Nucleus accumbens (tissue), 56 donors: ENCODE data around the gene ATP11A.

Experiments
- DNase-seq, 56 donors: peaks; one replicate each; lab custom pipeline; 2025; lab: John Stamatoyannopoulos, UW

ATP11A gene

DNA sequence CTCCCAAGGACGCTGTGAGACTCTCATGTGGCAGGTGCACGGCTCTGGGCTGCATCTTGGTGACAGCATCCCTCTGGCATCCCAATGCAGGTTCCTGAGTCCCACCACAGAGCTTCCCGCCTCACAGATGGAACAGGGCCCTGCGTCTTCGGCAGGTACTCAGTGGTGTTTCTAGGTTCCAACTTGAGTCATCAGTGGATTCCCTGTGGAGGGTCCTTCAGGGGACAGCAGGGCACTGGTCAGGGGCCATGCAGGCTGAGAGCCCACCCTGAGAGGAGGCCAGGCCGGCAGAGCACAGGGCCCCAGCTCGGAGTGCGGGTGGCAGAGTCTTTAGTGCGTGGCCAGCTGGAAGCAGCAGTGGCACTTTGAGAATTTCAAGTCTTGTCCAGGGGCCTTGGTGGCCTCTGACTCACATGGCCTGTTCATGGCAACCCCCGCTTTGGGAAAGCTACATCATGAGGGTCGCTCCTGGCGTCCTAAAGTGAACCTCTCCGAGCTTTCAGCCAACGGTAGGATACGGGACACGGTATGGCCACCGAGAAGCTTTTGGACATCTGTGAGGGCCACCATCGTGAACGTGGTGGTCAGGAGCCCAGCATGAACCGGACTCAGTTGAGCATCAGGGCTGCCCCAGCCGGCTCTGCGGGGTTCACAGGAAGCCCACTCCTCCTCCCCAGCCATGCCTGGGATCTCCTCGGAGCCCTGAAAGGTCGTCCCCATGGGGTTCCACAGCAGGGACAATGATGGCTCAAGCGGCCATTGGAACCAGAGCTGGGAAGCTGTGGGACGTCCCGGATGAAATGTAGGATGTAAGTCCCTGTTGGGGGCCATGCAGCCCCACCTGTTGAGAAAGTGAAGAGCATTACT, 207.1 kb downstream of the ATP11A start:
- DNase-seq, result no peak

DNA sequence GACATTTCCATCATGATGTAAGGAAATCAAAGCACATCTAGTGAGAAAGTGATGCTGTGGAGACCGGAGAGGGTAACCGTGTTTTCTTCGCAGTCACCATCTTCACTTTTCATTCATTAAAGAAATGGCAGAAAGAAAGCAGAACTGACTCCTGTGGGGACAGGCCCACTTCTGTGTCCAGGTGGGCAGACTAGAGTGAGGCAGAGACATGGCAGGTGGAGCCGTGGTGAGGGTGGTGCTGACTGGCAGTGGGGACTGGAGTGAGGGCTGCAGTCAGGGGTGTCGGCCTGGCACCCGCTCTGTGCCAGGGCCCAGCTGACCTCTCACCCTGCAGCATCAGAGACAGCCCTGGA, 207.7 kb downstream of the ATP11A start:
- no peak for DNase-seq

DNA sequence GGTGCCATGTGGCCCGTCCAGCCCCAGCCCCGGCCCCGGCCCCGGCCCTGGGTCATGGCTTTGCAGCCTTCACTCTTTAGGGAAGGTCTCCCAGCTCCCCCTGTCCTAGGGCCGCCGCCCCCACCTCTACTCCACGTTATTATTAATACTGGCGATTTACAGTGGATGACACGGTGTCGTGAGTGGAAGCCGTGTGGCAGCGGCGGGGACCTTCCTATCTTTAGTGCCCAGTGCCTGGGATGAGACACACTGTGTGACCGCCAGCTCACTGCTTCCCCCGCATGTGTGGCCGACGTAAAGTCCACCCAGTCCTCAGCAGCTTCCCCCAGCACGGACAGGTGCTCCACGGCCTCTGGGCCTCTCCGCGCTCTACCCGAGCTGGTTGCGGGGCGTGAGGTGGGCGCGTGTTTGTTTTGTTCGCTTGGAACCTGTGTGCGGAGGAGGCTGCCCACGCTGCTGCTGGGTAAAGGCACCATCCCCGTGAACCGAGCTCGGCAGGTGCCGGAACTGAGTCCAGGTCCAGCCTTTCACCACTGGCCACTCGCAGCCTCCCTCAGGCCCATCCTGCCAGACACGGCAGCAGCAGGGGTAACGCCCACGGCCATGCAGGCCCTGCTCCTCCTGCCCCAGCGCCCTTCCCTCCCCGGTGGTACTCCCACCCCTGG, 208.2 kb downstream of the ATP11A start:
- no peak for DNase-seq

DNA sequence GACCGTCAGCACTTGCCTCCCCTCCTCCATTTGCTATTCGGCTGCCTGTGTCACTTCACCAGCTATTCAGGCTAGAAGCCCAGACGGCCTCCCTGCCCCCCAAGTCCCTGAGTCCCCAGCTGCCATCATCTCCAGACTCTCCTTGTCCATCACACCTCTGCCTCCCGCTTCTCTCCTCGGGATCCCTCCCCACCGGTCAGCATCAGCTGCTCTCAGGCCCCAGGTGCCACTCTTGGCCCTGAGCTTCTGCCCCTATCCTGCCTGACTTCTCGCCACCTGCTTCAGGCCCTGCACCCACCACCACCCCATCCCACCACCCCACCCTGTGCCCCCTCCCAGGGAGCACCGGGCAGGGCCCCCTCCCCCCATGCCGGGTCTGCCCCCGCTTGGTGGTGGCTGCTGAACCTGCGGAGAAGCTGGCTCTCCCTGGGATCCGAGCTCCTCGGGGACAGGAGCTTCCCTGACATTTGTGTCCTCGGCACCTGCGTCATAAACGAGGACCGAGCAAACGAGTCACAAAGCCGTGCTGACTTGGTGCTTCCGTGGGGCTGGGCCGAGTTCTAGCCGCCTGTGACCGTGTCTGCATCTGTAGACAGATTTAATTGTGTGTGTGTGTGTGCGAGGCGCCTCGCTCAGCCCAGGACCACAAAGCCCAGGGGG, 208.9 kb downstream of the ATP11A start:
- DNase-seq, result no peak

DNA sequence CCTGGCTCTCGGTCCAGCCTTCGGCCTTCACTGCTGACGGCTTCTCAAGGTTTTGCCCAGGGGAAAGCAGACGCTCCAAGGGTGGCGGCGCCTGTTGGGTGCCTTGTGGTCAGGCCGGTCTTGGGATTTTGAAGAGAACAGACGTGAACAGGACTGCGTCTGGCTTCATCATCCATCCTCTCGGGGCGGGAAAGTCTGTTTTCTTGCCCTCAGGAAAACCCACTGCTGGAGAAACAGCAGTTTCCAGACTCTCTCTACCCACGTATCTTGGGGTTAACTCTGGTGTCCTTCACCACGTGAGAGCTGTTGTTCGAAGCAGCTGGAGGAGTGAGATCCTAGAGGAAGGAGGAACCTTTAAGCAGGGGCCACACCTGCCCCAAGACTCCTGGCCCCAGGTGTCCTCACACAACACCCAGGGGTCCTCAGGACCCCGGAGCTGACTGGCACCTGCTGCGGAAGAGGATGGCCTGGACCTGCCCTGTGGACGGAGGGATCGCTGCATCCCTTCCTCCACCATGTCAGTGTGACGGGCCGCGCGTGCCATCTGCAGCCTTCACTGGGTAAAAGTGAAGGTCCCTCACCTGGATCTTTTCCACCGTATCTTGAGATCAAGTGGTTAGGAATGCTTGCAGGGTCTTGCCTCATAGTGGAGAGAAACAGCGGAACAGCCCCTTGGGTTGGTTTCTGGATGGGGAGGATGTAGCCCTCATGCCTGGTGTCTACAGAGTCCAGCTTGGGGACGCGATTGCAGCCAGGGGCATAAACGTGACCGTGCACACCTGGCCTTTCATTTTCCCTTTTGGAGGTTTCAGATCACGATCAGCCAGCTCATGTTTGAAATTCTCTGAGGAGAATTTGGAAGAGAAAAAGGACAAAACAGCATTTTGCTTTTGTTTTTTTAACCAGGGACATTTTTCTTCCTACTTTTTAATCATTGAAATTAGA, 209.7 kb downstream of the ATP11A start:
- DNase-seq, result no peak

DNA sequence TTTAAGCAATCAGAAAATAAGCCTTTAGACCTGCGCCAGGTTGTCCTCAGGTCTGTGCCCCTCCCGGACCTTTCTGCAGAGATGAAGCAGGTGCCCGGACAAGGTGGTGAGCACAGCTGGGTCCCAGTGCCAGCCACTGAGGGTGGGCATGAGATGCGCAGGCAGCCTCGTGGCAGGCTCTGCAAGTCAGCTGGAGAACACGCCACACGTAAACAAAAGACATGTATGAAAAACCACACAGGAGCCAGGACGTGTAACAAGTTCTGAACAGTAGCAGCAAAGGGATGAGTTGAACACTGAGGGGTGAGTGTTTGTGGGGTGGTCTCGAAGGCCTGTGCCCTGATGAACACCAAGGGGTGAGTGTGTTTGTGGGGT, 210.4 kb downstream of the ATP11A start:
- DNase-seq, result no peak

DNA sequence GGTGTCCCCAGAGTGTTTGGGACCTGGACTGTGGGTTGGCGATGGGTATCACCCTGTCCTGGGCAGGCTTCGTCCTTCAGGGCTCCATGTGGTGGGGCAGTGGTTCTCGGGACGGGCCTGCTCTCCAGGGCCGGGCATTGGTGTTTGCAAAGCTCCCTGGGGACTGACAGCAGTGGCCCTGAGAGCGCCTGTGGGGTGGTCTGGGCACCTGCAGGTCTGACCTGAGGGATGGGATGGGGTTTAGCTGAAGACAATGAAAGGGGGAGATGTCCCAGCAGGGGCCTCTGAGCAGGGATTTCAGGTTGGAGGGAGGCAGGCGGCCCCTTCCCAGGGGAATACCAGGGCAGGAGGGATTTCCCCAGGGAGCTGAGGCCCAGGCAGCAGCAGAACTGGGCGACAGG, 210.9 kb downstream of the ATP11A start:
- no peak for DNase-seq

DNA sequence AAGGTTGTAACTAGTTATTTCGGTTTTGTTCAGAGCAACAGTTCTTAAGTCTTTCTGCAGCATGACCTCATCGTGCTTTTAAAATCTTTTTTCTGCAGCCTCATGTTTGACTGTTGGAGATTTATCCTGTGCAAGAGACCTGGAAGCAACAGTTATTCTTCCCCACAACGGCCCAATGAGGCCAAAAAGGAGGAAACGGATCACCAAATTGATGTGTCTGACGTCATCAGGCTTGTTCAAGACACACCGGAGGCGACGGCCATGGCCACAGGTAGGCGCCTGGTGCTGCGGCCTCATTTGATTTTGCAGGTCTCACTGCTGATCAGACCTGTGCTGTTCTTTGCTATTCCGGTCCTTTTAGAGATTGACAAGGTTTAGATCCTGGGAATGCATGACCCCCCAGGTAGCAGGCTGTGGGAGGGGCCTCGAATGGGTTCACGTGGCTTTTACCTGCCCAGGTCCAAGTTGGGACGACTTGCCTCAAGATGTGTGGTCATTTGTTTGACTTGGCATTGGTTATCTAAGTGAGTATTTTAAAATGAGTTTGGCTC, 212.3 kb downstream of the ATP11A start:
- no peak for DNase-seq

DNA sequence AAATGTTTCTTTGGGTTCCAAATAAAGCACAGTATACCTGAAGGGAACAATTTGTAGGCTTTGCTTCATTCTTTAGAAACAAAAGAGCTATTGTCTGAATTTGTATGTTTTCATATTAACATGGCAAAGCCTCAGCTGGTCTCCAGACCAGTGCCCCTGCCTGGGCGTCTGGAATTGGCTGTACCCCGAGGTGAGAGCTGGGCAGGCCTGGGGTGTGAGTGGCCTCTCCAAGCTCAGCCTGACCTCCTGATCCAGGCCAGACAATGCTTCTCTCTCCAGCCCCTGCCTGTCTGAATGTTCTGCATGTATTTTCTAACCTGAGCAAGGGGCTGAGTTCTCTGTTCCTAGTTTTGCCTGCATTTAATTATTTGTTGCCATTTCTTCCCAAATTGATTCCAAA, 212.8 kb downstream of the ATP11A start:
- DNase-seq, result no peak

DNA sequence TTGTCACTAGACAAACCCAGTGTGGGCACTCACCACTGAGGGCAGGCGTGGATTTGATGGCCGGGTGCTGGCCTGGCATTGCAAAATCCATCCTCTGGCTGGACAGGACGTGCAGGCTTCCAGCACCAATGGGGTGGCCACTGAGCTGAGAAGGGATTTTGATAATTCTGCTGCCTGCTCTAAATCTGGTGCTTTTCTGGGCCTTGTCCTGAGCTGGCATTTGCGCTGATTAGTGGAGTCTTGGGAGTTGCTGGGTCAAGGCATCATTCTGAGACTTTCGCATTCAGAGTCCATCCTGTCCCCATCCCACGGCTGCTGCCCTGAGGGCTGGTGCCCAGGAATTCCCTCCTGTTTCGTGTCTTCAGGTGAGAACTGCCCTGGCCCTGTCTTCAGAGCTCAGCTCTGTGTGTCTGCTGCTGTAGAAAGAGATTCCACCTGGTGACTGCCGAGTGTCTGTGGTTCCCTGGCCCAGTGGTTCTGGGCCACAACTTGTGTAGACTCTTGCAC, 213.3 kb downstream of the ATP11A start:
- DNase-seq, result no peak

DNA sequence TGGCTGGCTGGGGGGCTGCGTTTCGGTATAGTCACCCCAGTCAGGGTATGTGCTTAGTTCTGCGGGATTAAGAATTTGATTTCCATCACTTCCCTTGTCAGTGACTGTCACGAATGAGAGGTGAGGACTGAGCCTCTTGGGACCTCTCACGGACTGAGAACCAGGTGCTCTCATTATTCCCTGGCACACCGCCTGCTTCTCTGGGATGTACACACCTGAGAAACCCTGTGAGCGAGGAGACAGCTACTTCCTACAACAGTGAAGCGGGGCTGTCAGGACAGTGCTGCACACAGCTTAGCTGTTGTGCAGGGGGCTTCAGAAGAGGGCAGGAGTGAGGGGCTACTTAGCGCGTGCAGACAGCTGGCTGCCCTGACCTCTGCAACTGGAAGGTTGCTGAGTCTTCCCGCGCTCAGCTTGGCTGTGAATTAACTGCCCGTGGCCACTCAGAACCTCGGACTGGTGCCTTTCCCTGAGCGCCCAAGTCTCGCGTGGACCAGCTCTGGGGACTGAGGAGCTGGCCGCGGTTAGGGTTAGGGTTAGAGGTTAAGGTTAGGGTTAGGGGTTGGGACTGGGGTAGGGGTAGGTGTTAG, 213.9 kb downstream of the ATP11A start:
- DNase-seq, result no peak

DNA sequence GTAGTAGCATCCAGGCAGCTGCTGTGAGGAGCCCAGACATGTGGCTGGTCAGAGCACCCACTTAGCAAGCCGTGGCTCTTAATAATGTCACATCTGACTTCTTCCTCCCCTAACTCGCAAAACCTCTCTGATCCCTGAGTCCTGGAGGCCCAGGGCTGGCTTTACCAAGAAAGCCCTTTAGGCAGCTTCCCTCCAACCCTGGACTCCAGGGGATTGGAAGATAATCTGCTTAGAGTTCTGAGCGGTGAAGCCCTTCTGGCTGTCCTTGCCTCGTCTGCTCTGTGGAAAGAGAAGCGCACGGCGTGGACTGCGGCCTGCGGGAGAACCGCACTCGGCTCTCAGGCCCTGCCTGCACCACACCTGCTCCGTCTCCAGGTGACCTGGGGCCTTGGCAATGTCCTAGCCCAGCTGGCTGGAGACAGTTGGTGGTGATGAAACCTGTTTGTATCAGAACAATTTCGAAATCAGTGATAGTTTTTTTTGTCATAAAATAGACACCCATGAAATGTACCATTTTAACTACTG, 214.7 kb downstream of the ATP11A start:
- no peak for DNase-seq

DNA sequence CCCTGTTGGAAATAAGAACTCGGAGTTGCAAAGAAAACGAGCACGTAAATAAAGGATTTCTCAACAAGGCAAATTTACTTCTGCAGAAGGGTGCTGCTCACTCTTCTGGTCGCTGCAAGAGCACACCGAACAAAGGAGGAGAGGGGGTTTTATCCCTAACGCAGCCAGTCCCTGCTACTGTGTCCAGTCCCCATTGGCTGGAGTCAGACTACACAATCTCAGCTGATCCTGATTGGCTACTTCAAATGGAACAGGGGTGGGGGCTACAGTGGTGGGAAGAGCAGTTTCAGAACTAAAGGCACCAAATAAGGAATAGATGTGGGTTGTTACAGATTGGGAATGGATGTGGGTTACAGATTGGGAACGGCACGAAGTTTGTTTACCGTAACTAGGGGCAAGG, 215.2 kb downstream of the ATP11A start:
- DNase-seq, result no peak

DNA sequence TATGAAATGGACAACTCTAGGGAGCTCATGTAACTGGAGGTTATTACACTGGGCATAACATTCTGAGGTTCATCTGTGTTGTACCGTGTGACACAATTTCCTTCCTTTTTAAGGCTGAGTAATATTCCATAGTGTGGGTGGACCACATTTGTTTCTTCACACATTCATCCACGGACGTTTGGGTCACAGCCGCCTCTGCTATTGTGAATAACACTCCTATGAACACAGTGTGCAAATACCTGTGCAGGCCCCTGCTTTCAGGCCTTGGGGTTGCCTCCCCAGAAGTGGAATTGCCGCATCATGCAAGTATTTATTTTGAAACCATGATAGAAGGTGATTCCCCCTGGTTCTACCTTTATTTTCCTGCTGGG, 215.8 kb downstream of the ATP11A start:
- no peak for DNase-seq

DNA sequence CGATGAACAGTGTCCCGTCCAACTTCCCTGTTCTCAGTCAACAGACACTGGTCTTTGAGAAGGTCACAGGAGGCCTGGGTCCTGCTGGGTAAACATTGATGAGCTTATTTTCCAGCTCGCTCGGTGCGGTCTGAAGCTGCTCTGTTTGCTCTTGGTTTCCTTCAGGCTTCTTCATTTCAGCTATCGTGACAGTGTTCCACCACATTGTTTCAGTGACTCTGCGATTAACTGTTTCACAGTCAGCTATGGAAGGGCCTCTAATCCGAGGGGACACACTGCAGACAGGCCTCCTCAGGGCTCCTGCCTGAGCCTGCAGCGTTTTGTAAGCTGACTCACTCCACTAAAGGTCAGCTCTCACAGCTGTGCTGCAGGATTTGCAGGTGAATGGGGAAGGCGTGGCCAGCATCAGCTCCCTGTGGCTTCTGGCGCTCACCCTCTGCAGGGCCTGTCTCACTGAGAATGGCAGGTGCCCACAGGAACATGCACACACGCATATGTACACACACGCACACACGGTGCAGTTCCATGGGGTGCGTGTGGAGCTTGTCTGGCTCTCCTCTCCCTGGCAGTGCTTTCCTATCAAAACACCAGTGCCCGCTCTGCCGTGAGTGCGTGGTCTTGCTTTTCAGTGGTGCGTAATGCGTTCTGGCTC, 216.3 kb downstream of the ATP11A start:
- no peak for DNase-seq

DNA sequence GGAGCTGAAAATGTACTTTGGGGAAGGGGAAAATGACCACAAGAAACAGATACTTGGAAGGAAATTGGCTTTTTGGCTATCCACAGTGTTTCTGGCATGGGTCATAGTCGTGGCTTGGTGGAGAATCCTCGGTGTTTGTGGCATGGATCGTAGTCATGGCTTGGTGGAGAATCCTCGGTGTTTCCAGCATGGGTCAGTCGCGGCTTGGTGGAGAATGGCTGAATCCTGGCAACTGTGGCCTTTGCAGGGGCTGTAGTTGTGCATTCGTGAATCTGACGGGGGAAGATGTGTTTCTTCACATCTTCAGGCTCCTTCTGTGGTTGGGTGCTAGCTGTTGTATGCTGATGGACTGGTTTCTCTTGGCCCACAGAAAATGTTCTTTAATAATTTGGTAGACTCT, 217.4 kb downstream of the ATP11A start:
- no peak for DNase-seq

DNA sequence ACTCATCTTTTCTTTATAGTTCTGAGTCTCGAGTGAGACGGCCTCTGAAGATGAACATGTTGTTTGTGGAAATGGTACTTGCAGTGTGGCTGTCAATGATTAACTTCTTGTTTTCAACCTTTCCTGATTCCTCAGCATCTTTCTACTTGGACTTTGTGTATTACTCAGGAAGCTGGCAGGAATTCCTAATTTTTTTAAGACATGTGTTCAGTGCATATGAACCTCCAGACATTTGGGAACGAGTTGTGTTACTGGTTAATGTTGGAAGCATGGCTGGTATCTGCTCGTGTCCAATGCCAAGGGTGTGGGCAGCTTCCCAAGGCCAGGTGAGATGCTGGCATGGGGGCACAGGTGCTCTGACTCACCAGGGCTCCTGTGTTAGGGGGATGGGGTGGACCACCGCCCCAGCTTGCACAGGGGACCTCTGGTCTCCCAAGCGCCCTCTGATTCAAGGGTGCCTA, 218.1 kb downstream of the ATP11A start:
- no peak for DNase-seq

DNA sequence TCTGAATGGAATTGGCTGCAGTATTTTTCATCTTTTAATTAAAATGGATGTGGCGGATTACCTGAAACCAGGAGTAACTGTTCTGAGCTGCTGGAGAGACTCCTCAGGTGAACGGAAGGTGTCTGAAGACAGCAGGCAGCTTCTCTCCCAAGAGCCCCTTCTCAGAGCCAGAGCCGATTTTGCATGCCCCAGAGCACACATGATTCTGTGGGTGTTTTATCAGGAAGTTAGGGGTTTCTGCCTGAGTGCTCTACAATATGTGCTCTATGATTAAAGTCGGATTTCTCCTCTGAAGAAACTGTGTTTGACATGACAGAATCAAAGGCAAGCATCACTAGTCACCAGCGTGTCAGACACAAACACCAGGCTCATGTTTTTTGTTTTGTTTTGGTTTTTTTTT, 218.5 kb downstream of the ATP11A start:
- no peak for DNase-seq

DNA sequence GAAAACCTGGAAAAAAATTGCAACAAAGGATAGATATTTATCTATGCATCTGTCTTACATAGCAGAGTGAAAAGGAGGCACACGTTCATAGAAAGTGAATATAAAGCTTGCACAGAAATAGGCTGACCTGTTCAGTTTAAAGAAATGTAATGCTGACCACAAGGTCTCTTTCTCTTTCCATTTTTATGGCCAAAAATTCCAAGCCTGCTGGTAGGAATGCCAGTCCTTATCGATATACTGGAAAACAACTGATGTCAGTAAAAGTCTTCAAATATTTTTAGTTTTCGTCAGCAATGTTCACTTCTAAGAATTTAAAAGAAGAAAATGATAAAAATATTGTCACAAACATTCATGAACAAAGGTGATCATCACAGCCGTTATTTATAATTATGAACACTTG, 220.2 kb downstream of the ATP11A start:
- DNase-seq, result no peak
